Astrocyte of the cerebellum (primary cell): ENCODE results near the gene CSMD2.

Experiments used
- DNase-seq: peaks from one replicate; pipeline ENCODE4 v3.0.0-alpha.2; 2011; ENCODE audit warnings: low read depth
- H3K4me3 ChIP-seq: 2 replicates; pipeline ENCODE4 v1.5.1; 2011; ENCODE audit warnings: mild to moderate bottlenecking, low read depth, low read length, moderate library complexity
- in situ Hi-C: cut with HindIII; loops from 2 replicates; pipeline ENCODE4 v1.10.0; 2017; ENCODE audit warnings: low sequenced_read_pairs
- TF ChIP-seq, protein P1 (sequence below): IDR thresholded peaks from 2 replicates; pipeline ENCODE4 v1.5.1; 2012; ENCODE audit warnings: low read length, low read depth, moderate library complexity, mild to moderate bottlenecking; ENCODE audit errors: missing control alignments

Gene CSMD2

DNA sequence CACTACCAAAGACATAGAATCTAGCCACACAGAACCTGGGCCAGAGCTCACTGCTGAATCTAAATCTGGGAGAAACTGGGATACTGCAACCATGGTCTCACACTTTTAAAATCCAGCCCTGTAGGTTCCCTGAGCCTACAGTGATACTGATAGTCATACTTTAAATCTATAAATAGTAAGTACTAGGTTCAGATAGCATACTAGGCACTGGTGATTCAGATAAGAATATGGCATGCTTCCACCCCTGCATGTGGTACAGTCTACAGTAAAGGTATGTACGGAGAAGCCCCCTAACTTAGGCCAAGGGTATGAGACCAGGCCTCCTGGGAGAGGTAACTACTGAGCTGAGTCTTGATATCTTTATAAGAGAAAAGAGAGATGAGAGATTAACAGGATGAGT, 494.5 kb downstream of the CSMD2 start:
- no peak overlapping the region for H3K4me3 ChIP-seq
- TF ChIP-seq, protein P1, sequence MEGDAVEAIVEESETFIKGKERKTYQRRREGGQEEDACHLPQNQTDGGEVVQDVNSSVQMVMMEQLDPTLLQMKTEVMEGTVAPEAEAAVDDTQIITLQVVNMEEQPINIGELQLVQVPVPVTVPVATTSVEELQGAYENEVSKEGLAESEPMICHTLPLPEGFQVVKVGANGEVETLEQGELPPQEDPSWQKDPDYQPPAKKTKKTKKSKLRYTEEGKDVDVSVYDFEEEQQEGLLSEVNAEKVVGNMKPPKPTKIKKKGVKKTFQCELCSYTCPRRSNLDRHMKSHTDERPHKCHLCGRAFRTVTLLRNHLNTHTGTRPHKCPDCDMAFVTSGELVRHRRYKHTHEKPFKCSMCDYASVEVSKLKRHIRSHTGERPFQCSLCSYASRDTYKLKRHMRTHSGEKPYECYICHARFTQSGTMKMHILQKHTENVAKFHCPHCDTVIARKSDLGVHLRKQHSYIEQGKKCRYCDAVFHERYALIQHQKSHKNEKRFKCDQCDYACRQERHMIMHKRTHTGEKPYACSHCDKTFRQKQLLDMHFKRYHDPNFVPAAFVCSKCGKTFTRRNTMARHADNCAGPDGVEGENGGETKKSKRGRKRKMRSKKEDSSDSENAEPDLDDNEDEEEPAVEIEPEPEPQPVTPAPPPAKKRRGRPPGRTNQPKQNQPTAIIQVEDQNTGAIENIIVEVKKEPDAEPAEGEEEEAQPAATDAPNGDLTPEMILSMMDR = no peak
- in situ Hi-C loops = no loop called here
- DNase-seq = no peak

DNA sequence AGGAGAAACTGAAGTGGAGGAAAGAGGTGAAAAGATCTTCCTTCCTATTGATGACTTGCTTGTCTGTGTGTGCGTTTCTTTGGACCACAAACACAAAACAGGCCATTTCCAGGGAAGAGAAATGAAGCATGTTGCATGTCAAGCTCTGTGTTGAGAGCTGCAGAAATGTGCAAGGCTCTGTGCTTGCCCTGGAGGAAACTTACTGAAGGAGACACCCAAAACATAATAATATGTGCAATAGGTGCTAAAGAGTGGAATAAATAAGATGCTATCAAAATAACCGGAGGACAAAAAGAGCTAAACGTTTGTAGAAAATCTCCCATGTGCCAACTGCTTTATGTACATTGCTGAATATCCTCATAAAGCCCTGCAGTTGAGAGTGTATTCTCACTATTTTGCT, 496.3 kb downstream of the CSMD2 start:
- TF ChIP-seq, protein P1 = no peak
- no peak for DNase-seq
- in situ Hi-C loops = no loop called here
- no peak overlapping the region for H3K4me3 ChIP-seq

DNA sequence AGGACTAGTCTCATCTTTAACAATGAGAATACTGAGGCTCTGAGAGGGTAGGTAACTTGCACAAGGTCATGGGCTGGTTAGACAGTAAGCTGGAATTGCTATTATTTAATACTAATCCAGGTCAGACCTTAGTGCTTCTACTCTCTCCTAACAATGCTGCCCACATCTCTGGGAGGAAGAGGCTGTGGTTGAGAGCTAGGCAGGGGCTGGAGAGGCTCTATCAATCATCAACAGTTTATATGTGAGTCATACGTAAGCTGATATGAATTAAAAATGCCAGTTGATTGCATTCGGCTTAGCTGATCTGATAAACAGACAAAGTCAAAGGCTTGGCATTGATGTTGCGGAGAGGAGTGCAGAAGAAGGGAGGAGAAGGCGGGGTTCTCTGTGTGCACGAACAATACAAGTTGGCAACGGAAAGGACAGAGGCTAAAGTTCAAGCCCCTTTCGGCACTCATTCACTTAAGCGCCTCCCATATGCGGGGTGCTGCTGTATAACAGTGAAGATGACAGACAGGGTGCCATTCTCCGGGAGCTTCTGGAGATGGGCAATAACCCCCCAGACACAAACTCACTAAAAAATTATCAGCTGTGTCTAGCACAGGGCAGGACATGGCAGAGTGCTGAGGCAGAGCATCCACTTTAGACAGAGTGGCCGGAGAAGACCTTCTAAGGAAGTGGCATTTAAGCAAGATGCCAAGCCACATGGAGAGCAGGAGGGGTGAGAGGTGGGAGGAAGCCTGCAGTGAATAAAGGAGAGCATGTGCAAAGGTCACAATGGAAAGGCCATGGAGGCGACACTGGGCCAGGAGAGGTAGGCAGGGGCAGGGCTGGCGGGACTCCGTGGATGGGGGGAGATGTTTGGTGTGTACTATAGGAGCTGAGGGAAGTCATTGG, 497.4 kb downstream of the CSMD2 start:
- TF ChIP-seq, protein P1 = no peak
- in situ Hi-C loops = no loop called here
- no peak for DNase-seq
- no peak overlapping the region for H3K4me3 ChIP-seq

DNA sequence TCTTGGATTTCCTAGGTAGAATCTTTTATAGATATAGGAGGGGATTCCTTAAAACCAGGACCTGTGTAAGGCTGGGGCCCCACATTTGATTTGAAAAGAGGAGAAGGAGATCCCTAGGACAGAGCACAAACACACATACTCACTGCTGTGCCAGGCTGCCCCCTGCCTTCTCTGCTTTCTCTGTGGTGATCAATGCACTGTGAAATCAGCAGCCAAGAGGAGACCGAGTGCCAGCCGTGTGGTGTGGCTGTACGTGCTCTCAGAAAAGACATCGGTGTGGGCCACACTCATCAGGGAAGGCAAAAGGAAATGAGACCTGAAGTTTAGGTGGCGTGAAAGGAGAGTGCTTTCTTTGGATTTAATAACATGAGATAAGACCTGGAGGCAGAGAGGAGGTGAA, 498.4 kb downstream of the CSMD2 start:
- H3K4me3 ChIP-seq = no peak overlapping the region
- in situ Hi-C loops = no loop called here
- no peak for DNase-seq
- TF ChIP-seq, protein P1 = no peak

DNA sequence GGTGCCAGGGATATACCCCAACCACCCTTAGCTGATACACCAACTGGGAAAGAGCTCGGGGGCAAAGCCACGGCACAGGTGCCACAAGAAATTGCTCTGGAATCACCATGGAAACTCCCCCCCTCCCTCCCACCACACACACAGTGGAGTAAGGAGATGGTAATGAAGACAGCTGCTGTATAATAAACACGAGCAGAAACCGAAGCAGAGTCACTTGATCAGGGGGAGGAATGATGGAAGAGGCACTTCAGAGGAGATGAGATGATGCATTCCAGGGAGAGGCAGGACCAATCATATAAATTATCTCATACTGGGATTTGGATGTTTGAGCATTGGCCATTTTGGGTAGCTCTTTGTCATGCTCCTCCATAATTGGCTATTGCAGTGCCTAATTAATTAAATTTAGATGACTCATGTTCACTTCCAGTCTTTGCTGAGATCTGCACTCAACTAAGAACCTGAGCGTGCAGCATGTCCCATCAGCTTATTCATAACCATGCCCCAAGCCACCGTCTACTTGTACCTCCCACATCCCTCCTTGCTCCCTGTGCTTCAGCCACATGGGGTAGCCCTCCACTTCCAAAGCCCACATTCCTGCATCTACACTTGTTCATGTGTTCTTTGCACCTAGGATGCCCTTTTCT, 503.1 kb downstream of the CSMD2 start:
- DNase-seq = no peak
- in situ Hi-C loops = no loop called here
- H3K4me3 ChIP-seq = no peak overlapping the region
- TF ChIP-seq, protein P1 = no peak

DNA sequence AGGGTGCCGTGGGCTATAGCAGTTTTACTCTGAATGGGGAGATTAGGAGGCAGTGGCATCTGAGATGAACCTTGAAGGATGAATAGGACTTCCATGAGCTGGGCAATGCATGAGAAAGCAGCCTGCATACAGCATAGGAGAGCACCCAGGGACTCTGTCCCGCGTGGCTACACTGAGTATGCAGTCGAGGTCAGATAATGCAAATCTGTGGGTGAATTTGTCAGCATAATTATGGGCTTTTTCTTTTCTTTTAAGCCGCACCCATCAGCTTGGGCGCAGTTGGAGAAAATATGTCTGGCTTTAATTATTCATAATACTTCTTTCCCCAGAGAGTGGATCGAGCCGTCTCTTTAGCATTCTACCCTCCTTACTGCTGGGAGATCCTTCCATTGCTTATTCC, 504.1 kb downstream of the CSMD2 start:
- no peak overlapping the region for H3K4me3 ChIP-seq
- TF ChIP-seq, protein P1 = no peak
- in situ Hi-C loops = no loop called here
- no peak for DNase-seq
